HEK293 (cell line): ENCODE data around the gene TXNDC11.

ENCODE experiments used
- CTCF ChIA-PET: fragments of 350-600 bp; formaldehyde crosslinking; extraction: SDS; loops from one replicate; lab custom pipeline; 2021; ENCODE audit warnings: antibody characterized with exemption; lab: Yijun Ruan, JAX
- POLR2A ChIA-PET: fragments of 300-600 bp; formaldehyde crosslinking; extraction: SDS; loops from one replicate; lab custom pipeline; 2020; ENCODE audit warnings: antibody characterized with exemption, inconsistent platforms; lab: Yijun Ruan, JAX
- H3K27ac ChIP-seq: fragments of 200-500 bp; sonication (Bioruptor generic); 2 replicates; pipeline ENCODE4 v1.5.1; 2014; ENCODE audit warnings: low read depth, low read length, control low read depth, inconsistent platforms; ENCODE audit errors: extremely low read depth
- H3K36me3 ChIP-seq, 2 experiments: fragments of 200-500 bp in 1 of 2; sonication (Bioruptor generic) in 1 of 2; 1 replicate in 1 of 2; 2 replicates in 1 of 2; pipeline ENCODE4 v1.5.1; 2014 to 2017; ENCODE audit warnings: inconsistent platforms in 2 of 2, low read length in 2 of 2; ENCODE audit not compliant: control insufficient read depth in 2 of 2, insufficient read depth in 1 of 2
- H3K4me1 ChIP-seq: fragments of 200-500 bp; sonication (Bioruptor generic); 2 replicates; pipeline ENCODE4 v1.5.1; 2014; ENCODE audit warnings: mild to moderate bottlenecking, low read length, inconsistent platforms; ENCODE audit not compliant: control insufficient read depth, insufficient read depth
- H3K4me3 ChIP-seq: 2 replicates; pipeline ENCODE4 v1.5.1; 2011; ENCODE audit warnings: low read depth, mild to moderate bottlenecking, control low read depth, low read length, moderate library complexity
- H3K9me3 ChIP-seq: fragments of 200-500 bp; sonication (Bioruptor generic); 2 replicates; pipeline ENCODE4 v1.5.1; 2014; ENCODE audit warnings: low read depth, low read length, inconsistent platforms; ENCODE audit not compliant: control insufficient read depth, insufficient read depth
- GLIS1 ChIP-seq: fragments of 450-650 bp; formaldehyde crosslinking; IDR thresholded peaks from 2 replicates; pipeline ENCODE4 v1.5.1; 2016; ENCODE audit warnings: missing biosample characterization, missing genetic modification characterization
- MYNN ChIP-seq: fragments of 450-650 bp; formaldehyde crosslinking; IDR thresholded peaks from 2 replicates; pipeline ENCODE4 v1.5.1; 2016; ENCODE audit warnings: missing biosample characterization, missing genetic modification characterization, borderline replicate concordance
- SALL2 ChIP-seq: fragments of 450-650 bp; formaldehyde crosslinking; IDR thresholded peaks from 2 replicates; pipeline ENCODE4 v1.5.0; 2017; ENCODE audit warnings: missing biosample characterization, mild to moderate bottlenecking, missing genetic modification characterization, borderline replicate concordance
- SP7 ChIP-seq: fragments of 450-650 bp; formaldehyde crosslinking; IDR thresholded peaks from 2 replicates; pipeline ENCODE4 v1.5.1; 2016; ENCODE audit warnings: missing biosample characterization, missing genetic modification characterization
- WT1 ChIP-seq: fragments of 450-650 bp; formaldehyde crosslinking; IDR thresholded peaks from 2 replicates; pipeline ENCODE4 v1.5.1; 2016; ENCODE audit warnings: missing biosample characterization, missing genetic modification characterization
- ZBTB17 ChIP-seq: fragments of 450-650 bp; formaldehyde crosslinking; IDR thresholded peaks from 2 replicates; pipeline ENCODE4 v1.5.1; 2016; ENCODE audit warnings: missing biosample characterization, missing genetic modification characterization
- ZBTB21 ChIP-seq: fragments of 450-650 bp; formaldehyde crosslinking; IDR thresholded peaks from 2 replicates; pipeline ENCODE4 v1.5.1; 2017; ENCODE audit warnings: missing biosample characterization, missing genetic modification characterization
- ZBTB26 ChIP-seq: fragments of 450-650 bp; formaldehyde crosslinking; optimal IDR thresholded peaks from 2 replicates; pipeline ENCODE3; 2016; ENCODE audit warnings: missing biosample characterization, mild to moderate bottlenecking, missing genetic modification characterization
- ZEB2 ChIP-seq: fragments of 450-650 bp; formaldehyde crosslinking; IDR thresholded peaks from 2 replicates; pipeline ENCODE4 v1.5.1; 2016; ENCODE audit warnings: missing biosample characterization, missing genetic modification characterization
- ZNF155 ChIP-seq: fragments of 450-650 bp; formaldehyde crosslinking; IDR thresholded peaks from 2 replicates; pipeline ENCODE4 v1.5.1; 2016; ENCODE audit warnings: missing biosample characterization, missing genetic modification characterization
- ZNF175 ChIP-seq: fragments of 450-650 bp; formaldehyde crosslinking; IDR thresholded peaks from 2 replicates; pipeline ENCODE4 v1.5.1; 2016; ENCODE audit warnings: missing biosample characterization, missing genetic modification characterization
- ZNF184 ChIP-seq: fragments of 450-650 bp; IDR thresholded peaks from 2 replicates; pipeline ENCODE4 v1.5.1; 2018; ENCODE audit warnings: missing biosample characterization, mild to moderate bottlenecking, missing genetic modification characterization
- ZNF223 ChIP-seq: fragments of 450-650 bp; formaldehyde crosslinking; IDR thresholded peaks from 2 replicates; pipeline ENCODE4 v1.5.1; 2016; ENCODE audit warnings: missing biosample characterization, missing genetic modification characterization
- ZNF366 ChIP-seq: fragments of 450-650 bp; formaldehyde crosslinking; conservative IDR thresholded peaks from 2 replicates; pipeline ENCODE4 v1.5.1; 2016; ENCODE audit warnings: missing biosample characterization, missing genetic modification characterization
- ZNF423 ChIP-seq: fragments of 450-650 bp; formaldehyde crosslinking; IDR thresholded peaks from 2 replicates; pipeline ENCODE4 v1.5.1; 2016; ENCODE audit warnings: missing biosample characterization, missing genetic modification characterization
- ZNF549 ChIP-seq: fragments of 450-650 bp; IDR thresholded peaks from 2 replicates; pipeline ENCODE4 v1.5.1; 2018; ENCODE audit warnings: missing biosample characterization, missing genetic modification characterization, mild to moderate bottlenecking, inconsistent platforms, moderate library complexity
- ZNF629 ChIP-seq: fragments of 450-650 bp; formaldehyde crosslinking; IDR thresholded peaks from 2 replicates; pipeline ENCODE4 v1.5.1; 2017; ENCODE audit warnings: missing biosample characterization, missing genetic modification characterization
- ZNF664 ChIP-seq: fragments of 450-650 bp; formaldehyde crosslinking; IDR thresholded peaks from 2 replicates; pipeline ENCODE4 v1.5.1; 2016; ENCODE audit warnings: missing biosample characterization, missing genetic modification characterization
- ZNF692 ChIP-seq: fragments of 450-650 bp; formaldehyde crosslinking; IDR thresholded peaks from 2 replicates; pipeline ENCODE4 v1.5.1; 2016; ENCODE audit warnings: missing biosample characterization, missing genetic modification characterization
- ZNF776 ChIP-seq: fragments of 450-650 bp; formaldehyde crosslinking; IDR thresholded peaks from 2 replicates; pipeline ENCODE4 v1.5.0; 2017; ENCODE audit warnings: missing biosample characterization, missing genetic modification characterization, borderline replicate concordance
- ZNF777 ChIP-seq: fragments of 450-650 bp; formaldehyde crosslinking; IDR thresholded peaks from 2 replicates; pipeline ENCODE4 v1.5.1; 2017; ENCODE audit warnings: missing biosample characterization, missing genetic modification characterization, borderline replicate concordance
- ZNF785 ChIP-seq: fragments of 450-650 bp; formaldehyde crosslinking; IDR thresholded peaks from 2 replicates; pipeline ENCODE4 v1.5.1; 2016; ENCODE audit warnings: missing biosample characterization, missing genetic modification characterization
- ZNF791 ChIP-seq: fragments of 450-650 bp; formaldehyde crosslinking; IDR thresholded peaks from 2 replicates; pipeline ENCODE4 v1.5.1; 2016; ENCODE audit warnings: missing biosample characterization, missing genetic modification characterization
- ZNF830 ChIP-seq: fragments of 450-650 bp; IDR thresholded peaks from 2 replicates; pipeline ENCODE4 v1.5.0; 2018; ENCODE audit warnings: missing biosample characterization, missing genetic modification characterization, low read depth, mild to moderate bottlenecking, moderate library complexity
- TF ChIP-seq, protein P1 (sequence below): fragments of 450-650 bp; formaldehyde crosslinking; IDR thresholded peaks from 2 replicates; pipeline ENCODE4 v1.5.1; 2016; ENCODE audit warnings: missing biosample characterization, missing genetic modification characterization
- TF ChIP-seq, protein P2 (sequence below): fragments of 450-650 bp; formaldehyde crosslinking; IDR thresholded peaks from 2 replicates; pipeline ENCODE4 v1.5.1; 2017; ENCODE audit warnings: missing biosample characterization, missing genetic modification characterization

The TXNDC11 gene

GRCh38 chr16:11683145-11683544 lies 59.5 kb downstream of the TXNDC11 start:
- no peaks in the 10 kb centered on the region for H3K4me1 ChIP-seq
- H3K4me3 ChIP-seq = no peak overlapping the region
- peaks cover 16 to 94% of the 10 kb centered on the region in 2 experiments for H3K36me3 ChIP-seq
- POLR2A ChIA-PET = no interaction called here
- TF ChIP-seq ZNF777 (tag by site-specific recombination) = no peak
- TF ChIP-seq ZNF692 = no peak
- no peak for TF ChIP-seq ZNF175 (tag by site-specific recombination)
- TF ChIP-seq ZNF223 (tag by site-specific recombination) = no peak
- TF ChIP-seq ZNF549 (tag by site-specific recombination) = no peak
- no peak for TF ChIP-seq SALL2 (tag by site-specific recombination)
- TF ChIP-seq ZBTB26 (tag by site-specific recombination) = no peak
- no peak for TF ChIP-seq ZNF830 (tag by site-specific recombination)
- TF ChIP-seq ZNF155 = no peak
- TF ChIP-seq ZNF776 (tag by site-specific recombination) = no peak
- no peak for TF ChIP-seq GLIS1 (tag by site-specific recombination)
- no peak for TF ChIP-seq MYNN (tag by site-specific recombination)
- no peak for TF ChIP-seq ZNF423 (tag by site-specific recombination)
- no peaks in the 10 kb centered on the region for H3K9me3 ChIP-seq
- no peak overlapping the region for H3K27ac ChIP-seq
- CTCF ChIA-PET = interaction anchor here (0.6 kb wide), 1 partner anchor 121 kb away, joined by 3 read pairs; no protein-coding TSS in a partner anchor

- Histone ChIP-seq H3K9me3 (no peaks in the 10 kb centered on the region), H3K4me1 (no peaks in the 10 kb centered on the region), H3K27ac (no peak overlapping the region), H3K36me3 (peaks cover 16 to 94% of the 10 kb centered on the region in 2 experiments), H3K4me3 (no peak overlapping the region)
- TF ChIP-seq SP7 (tag by site-specific recombination) (peak; percentile 53), ZNF791 (tag by site-specific recombination) (no peak), ZNF629 (tag by site-specific recombination) (peak; percentile 75), WT1 (tag by site-specific recombination) (peak; percentile 62), ZEB2 (tag by site-specific recombination) (peak; percentile 59; the same call in 1 of the 2 replicates), ZNF184 (tag by site-specific recombination) (0 out of 2 replicates have a peak, but pooled peaks have one; percentile 33), ZNF785 (tag by site-specific recombination) (no peak), ZNF366 (tag by site-specific recombination) (peak; percentile 44; the same call in 1 of the 2 replicates), ZBTB21 (peak; percentile 35; the same call in 1 of the 2 replicates), ZBTB17 (no peak), ZNF664 (tag by site-specific recombination) (peak; percentile 29; the same call in 1 of the 2 replicates)
- TF ChIP-seq, protein P1, sequence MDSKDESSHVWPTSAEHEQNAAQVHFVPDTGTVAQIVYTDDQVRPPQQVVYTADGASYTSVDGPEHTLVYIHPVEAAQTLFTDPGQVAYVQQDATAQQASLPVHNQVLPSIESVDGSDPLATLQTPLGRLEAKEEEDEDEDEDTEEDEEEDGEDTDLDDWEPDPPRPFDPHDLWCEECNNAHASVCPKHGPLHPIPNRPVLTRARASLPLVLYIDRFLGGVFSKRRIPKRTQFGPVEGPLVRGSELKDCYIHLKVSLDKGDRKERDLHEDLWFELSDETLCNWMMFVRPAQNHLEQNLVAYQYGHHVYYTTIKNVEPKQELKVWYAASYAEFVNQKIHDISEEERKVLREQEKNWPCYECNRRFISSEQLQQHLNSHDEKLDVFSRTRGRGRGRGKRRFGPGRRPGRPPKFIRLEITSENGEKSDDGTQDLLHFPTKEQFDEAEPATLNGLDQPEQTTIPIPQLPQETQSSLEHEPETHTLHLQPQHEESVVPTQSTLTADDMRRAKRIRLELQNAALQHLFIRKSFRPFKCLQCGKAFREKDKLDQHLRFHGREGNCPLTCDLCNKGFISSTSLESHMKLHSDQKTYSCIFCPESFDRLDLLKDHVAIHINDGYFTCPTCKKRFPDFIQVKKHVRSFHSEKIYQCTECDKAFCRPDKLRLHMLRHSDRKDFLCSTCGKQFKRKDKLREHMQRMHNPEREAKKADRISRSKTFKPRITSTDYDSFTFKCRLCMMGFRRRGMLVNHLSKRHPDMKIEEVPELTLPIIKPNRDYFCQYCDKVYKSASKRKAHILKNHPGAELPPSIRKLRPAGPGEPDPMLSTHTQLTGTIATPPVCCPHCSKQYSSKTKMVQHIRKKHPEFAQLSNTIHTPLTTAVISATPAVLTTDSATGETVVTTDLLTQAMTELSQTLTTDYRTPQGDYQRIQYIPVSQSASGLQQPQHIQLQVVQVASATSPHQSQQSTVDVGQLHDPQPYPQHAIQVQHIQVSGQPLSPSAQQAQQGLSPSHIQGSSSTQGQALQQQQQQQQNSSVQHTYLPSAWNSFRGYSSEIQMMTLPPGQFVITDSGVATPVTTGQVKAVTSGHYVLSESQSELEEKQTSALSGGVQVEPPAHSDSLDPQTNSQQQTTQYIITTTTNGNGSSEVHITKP = peak; percentile 11; the same call in 1 of the 2 replicates
- TF ChIP-seq, protein P2, sequence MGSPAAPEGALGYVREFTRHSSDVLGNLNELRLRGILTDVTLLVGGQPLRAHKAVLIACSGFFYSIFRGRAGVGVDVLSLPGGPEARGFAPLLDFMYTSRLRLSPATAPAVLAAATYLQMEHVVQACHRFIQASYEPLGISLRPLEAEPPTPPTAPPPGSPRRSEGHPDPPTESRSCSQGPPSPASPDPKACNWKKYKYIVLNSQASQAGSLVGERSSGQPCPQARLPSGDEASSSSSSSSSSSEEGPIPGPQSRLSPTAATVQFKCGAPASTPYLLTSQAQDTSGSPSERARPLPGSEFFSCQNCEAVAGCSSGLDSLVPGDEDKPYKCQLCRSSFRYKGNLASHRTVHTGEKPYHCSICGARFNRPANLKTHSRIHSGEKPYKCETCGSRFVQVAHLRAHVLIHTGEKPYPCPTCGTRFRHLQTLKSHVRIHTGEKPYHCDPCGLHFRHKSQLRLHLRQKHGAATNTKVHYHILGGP (tag by site-specific recombination) = peak; percentile 92
- ChIA-PET CTCF (interaction anchor here (1.5 kb wide), 1 partner anchor 33 kb away, joined by 3 read pairs; no protein-coding TSS in a partner anchor), POLR2A (no interaction called here)
Observed at GRCh38 chr16:11682655-11683096, 60.0 kb downstream of the TXNDC11 start.
